NCI-H1930 (cell line): ENCODE results near the gene ARMC9.
"Not testable (repeated sequence)": the region's sequence is repeated elsewhere in the genome, so short reads cannot be mapped to it uniquely, and the experiment has no call there.

Experiments
- DNase-seq, 2 experiments: peaks; one replicate each; lab custom pipeline; 2025; lab: John Stamatoyannopoulos, UW

ARMC9 gene

DNA sequence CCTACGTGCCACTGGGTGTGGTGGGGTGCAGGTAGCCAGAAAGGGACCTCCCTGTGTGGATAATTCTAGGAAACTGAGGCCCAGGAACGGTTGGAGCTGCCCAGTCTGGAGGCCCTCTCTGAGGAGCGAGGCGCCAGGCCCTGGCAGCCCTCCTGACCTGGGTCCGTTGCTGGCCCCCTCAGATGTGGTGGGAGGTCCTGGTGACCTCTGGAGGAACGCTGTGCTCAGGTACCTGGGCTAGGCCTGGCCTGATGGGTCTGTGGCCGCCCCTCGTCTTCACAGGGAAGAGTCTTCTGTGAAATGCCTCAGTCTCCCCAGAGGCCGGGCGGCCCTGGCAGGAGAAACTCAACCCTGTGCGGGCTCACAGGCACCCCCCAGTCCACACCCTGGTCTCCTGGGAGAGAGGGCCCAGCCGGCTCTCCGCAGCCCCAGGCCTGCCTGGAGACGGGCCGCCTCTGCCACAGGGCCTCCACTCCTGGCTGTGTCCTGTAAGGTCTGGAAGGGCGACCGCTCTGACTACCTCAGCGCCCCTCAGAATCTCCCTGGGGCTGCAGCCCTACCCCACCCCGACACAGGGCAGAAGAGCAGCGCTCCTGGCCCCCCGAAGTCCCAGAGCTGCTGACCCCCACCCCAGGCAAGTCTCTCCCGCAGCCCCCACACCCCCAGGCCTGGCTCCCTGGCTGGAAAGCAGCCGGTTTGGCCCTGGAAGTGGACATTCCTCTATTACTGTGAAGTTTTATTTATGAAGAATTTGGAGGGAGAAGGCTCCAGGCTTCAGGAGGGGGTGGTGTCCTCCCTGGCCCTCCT lies 200.8 kb downstream of the ARMC9 start:
- DNase-seq: no peak

GRCh38 chr2:231399853-231400680 lies 201.6 kb downstream of the ARMC9 start:
- no peak for DNase-seq

GRCh38 chr2:231400681-231401080 lies 202.2 kb downstream of the ARMC9 start:
- DNase-seq: not testable (repeated sequence)

- DNase-seq: not testable (repeated sequence)
Observed at GRCh38 chr2:231401101-231401500, 202.7 kb downstream of the ARMC9 start.

DNA sequence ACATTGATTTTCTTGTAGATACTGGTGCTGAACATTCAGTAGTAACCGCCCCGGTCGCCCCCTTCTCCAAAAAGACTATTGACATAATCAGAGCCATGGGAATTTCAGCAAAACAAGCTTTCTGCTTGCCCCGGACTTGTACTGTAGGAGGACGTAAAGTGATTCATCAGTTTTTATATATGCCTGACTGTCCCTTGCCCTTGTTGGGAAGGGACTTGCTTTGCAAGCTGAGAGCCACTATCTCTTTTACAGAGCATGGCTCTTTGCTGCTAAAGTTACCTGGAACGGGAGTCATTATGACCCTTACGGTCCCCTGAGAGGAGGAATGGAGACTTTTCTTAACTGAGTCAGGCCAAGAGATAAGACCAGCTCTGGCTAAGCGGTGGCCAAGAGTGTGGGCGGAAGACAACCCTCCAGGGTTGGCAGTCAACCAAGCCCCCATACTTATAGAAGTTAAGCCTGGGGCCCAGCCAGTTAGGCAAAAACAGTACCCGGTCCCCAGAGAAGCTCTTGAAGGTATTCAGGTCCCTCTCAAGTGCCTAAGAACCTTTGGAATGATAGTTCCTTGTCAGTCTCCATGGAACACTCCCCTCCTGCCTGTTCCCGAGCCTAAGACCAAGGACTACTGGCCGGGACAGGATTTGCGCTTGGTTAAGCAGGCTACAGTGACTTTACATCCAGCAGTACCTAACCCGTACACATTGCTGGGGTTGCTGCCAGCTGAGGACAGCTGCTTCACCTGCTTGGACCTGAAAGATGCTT lies 205.2 kb downstream of the ARMC9 start:
- not testable (repeated sequence) for DNase-seq

GRCh38 chr2:231404183-231404578 lies 205.8 kb downstream of the ARMC9 start:
- not testable (repeated sequence) for DNase-seq

- DNase-seq: not testable (repeated sequence)
Observed at GRCh38 chr2:231405601-231406367, 207.4 kb downstream of the ARMC9 start.

GRCh38 chr2:231407686-231408085 lies 209.3 kb downstream of the ARMC9 start:
- not testable (repeated sequence) for DNase-seq

DNA sequence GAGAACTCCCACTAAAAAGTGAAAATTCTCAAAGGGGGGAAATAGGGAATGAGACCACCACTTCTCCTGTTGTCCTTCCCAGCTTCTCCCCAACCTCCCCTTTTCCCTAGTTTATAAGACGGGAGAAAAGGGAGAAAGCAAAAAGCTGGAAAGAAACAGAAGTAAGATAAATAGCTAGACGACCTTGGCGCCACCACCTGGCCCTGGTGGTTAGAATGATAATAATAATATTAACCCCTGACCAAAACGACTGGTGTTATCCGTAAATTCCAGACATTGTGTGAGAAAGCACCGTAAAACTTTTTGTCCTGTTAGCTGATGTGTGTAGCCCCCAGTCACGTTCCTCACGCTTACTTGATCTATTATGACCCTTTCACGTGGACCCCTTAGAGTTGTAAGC lies 209.9 kb downstream of the ARMC9 start:
- not testable (repeated sequence) for DNase-seq

DNA sequence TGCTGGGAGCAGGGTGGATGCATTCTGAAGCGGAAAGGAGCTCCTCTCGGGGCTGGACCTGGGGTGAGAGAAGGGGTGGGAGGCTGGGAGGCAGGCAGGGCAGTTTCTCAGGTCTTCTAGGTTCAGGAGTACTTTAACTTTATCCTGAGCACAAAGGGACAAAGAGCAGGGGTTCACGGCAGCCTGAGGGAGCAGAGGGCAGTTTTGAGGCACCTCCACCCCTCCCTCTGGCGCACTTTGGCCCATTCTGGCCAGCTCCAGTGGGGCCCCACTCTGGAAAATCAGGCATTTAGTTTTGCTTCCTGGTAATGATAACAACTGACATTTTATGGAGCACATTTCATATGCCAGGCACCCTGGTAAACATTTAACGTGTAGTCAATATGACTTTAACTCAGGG lies 211.3 kb downstream of the ARMC9 start:
- no peak for DNase-seq

DNA sequence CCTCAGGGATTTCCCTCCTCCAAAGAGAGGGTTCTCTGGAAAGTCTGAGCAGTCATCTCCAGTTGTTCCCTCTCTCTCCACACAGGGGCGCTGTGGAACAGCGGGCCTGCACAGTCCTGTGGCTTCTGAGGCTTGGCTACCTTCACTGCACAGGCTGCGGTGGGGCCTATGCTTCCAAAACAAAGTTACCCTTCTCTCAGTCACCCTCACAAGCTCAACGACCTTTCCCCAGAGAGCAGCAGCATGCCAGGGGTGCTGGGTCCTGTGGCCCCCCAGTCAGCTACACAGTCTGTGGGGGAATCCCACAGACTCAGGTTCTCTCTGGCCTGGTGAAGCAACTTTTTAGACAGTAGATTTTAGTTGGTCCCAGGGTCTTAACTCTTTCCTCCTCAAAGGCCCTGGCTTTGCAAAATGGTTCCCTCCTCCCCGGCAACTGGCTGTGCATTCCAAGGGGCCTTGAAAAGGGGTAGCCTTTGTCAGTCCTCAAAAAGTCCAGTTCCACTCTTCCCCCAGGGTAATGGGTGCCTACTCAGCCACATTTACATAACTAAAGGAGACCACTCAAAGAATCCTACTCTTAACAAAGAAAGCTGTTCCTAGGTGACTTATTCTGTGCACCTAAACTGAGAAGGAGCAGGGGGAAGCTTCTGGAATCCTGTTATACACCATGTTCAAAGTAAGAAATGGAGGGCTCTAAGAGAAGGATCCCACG lies 212.0 kb downstream of the ARMC9 start:
- no peak for DNase-seq

DNA sequence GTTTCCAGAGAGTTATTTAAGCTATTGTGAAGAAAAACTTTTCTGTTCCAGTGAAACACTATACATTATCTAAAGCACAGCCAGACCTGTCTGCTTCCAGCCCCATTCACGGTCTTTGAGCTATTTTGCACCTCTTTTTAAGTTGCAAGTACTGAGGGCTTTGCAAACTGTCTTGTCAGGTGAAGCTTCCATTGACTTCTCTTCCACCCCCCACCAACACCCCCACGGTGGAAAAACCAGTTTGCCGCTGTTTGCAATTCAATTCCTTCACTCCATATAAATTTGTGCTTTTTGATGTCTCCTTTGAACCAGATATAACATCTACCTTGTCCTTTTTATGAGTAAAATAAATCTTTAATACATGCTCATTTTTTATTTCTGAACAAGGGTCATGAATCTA lies 212.8 kb downstream of the ARMC9 start:
- no peak for DNase-seq

- peak; percentile 65 to 79 for DNase-seq
Observed at GRCh38 chr2:231411831-231412617, 213.6 kb downstream of the ARMC9 start.

DNA sequence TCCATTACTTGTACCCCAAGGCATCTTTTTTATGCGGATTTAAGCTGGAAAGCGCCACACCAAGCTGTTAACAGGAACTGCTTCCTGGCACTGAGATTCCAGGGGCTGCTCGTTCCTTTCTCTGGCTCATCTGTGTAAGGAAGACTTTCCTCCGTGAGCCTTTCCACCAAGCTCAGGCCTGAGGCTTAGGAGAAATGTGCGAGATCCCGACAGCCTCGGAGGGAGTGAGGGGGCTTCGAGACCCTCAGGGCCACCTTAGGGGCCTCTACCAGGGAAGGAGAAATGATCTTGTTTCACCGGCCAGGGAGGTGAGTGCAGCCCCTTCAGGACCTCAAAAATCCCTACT lies 214.2 kb downstream of the ARMC9 start:
- no peak for DNase-seq

DNA sequence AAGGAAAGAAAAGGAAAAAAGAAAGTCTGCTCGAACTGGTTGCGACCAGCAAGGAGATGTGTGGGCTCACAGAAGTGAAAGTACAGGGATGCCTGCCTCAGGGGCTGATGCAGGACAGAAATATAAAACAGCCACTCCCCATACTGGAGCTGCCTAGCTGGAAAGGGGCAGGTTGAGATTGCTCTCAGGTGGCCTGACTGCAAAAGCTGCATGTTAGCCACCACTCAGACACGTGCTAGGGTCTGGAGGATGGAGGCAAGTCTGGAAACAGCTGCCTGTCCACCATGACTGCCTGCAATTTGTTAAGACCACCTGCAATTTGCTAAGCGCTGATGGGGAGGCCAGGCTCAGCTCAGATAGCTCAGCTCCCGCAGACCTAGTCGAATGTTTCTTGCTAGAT lies 215.0 kb downstream of the ARMC9 start:
- no peak for DNase-seq

DNA sequence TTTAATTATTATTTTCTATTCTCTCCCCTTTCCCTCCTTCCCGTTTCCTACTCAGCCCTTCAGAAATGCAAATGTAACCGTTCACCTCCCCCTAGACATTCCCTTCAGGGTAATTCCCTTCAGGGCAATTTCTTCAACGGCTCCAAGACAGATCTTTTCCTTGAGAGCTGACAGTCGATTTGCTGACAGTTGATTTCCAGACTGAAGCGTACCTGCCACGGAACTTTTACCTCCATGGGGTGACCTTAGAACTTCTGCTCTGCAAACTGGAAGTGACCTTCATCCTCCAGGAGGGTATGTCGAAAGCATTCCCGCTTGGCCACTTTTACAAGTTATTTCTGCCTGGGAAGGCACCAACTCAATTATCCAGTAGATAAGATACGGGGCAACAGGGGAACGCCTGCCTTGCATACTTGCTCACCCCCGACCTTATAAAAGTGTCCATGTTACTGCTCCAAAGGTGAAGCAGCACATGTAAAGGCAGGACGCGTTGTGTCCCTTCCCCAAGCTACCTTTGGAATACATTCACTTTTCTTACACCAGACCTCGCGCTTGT lies 215.6 kb downstream of the ARMC9 start:
- DNase-seq: no peak

GRCh38 chr2:231415029-231415428 lies 216.6 kb downstream of the ARMC9 start:
- DNase-seq: no peak

- no peak for DNase-seq
Observed at GRCh38 chr2:231418820-231419640, 220.6 kb downstream of the ARMC9 start.

DNA sequence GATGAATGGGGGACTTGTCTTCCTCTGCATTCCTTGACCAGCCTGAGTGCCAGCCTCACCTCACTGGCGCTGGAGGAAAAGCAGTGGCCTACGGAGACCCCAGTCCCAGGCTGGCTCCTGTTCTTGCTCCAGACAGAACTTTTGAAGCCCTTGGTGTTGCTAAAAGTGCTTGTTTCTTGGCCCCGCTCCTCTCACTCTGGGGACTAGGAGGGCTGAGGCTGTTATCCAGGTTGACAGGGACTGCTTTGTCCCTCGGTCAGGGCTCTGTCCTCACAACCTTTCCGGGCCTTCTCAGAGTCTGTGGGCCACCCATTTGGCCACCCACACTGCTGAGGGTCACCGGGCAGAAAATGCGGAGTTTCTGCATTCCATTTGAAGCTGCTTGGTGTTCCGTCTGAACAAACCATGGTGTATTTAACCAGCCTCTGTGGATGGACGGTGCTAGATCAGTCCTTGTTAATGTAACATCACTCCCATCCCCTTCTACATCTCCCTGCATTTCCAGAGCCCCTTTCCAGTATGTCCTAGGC lies 222.7 kb downstream of the ARMC9 start:
- no peak for DNase-seq
